H9 (cell line): ENCODE results near the gene FADS2. TPM values are rescaled to one million over a fixed set of nuclear protein-coding genes. Genes with fewer than 3 reads are reported as not detected.

Experiments
- DNase-seq: peaks from one replicate; pipeline ENCODE4 v3.0.0-alpha.2; 2017
- H2AFZ ChIP-seq: one replicate; pipeline ENCODE4 v1.6.1; 2013; ENCODE audit warnings: mild to moderate bottlenecking, low read length, control low read depth, moderate library complexity
- H2AK5ac ChIP-seq: 2 replicates; pipeline ENCODE4 v1.6.1; 2013; ENCODE audit warnings: low read length, control low read depth, mixed read lengths; ENCODE audit not compliant: insufficient read length
- H2BK120ac ChIP-seq: one replicate; pipeline ENCODE4 v1.6.1; 2013; ENCODE audit warnings: low read depth, mild to moderate bottlenecking, low read length, control low read depth, inconsistent platforms; ENCODE audit not compliant: poor library complexity, severe bottlenecking
- H2BK12ac ChIP-seq: 2 replicates; pipeline ENCODE4 v1.6.1; 2013; ENCODE audit warnings: low read length, control low read depth, mixed read lengths, low read depth; ENCODE audit not compliant: insufficient read length
- H2BK15ac ChIP-seq: 2 replicates; pipeline ENCODE4 v1.6.1; 2013; ENCODE audit warnings: low read depth, low read length, control low read depth
- H2BK20ac ChIP-seq: one replicate; pipeline ENCODE4 v1.6.1; 2013; ENCODE audit warnings: low read depth, mild to moderate bottlenecking, low read length, control low read depth, inconsistent platforms; ENCODE audit not compliant: poor library complexity, severe bottlenecking
- H2BK5ac ChIP-seq: 2 replicates; pipeline ENCODE4 v1.6.1; 2013; ENCODE audit warnings: low read length, control low read depth, mixed read lengths; ENCODE audit not compliant: insufficient read length
- H3K14ac ChIP-seq: 2 replicates; pipeline ENCODE4 v1.6.1; 2013; ENCODE audit warnings: low read length, control low read depth; ENCODE audit not compliant: insufficient read depth
- H3K18ac ChIP-seq: 2 replicates; pipeline ENCODE4 v1.6.1; 2013; ENCODE audit warnings: low read depth, mild to moderate bottlenecking, mixed read lengths, low read length, control low read depth; ENCODE audit not compliant: insufficient read length
- H3K23ac ChIP-seq: 2 replicates; pipeline ENCODE4 v1.6.1; 2013; ENCODE audit warnings: low read length, control low read depth, mixed read lengths, low read depth; ENCODE audit not compliant: insufficient read length
- H3K23me2 ChIP-seq: 2 replicates; pipeline ENCODE4 v1.6.1; 2013; ENCODE audit warnings: low read depth, mild to moderate bottlenecking, mixed read lengths, low read length, control low read depth; ENCODE audit not compliant: insufficient read length, poor library complexity, severe bottlenecking
- H3K27ac ChIP-seq: 2 replicates; pipeline ENCODE4 v1.5.1; 2013; ENCODE audit warnings: low read length, control low read depth, mixed read lengths, low read depth; ENCODE audit not compliant: insufficient read length
- H3K27me3 ChIP-seq: 2 replicates; pipeline ENCODE4 v1.6.1; 2013; ENCODE audit warnings: low read length, control low read depth, inconsistent platforms; ENCODE audit not compliant: insufficient read depth
- H3K4ac ChIP-seq: 2 replicates; pipeline ENCODE4 v1.6.1; 2013; ENCODE audit warnings: low read depth, mild to moderate bottlenecking, control low read depth, inconsistent platforms, low read length, moderate library complexity
- H3K4me1 ChIP-seq: 2 replicates; pipeline ENCODE4 v1.6.1; 2013; ENCODE audit warnings: low read length, control low read depth, inconsistent platforms; ENCODE audit not compliant: insufficient read depth
- H3K4me2 ChIP-seq: 2 replicates; pipeline ENCODE4 v1.6.1; 2013; ENCODE audit warnings: low read length, control low read depth, mixed read lengths; ENCODE audit not compliant: insufficient read length, insufficient read depth
- H3K56ac ChIP-seq: 2 replicates; pipeline ENCODE4 v1.6.1; 2013; ENCODE audit warnings: low read depth, mild to moderate bottlenecking, mixed read lengths, low read length, control low read depth; ENCODE audit not compliant: insufficient read length
- H3K79me1 ChIP-seq: 2 replicates; pipeline ENCODE4 v1.6.1; 2013; ENCODE audit warnings: low read depth, mild to moderate bottlenecking, moderate library complexity, low read length, control low read depth, inconsistent platforms; ENCODE audit not compliant: insufficient read depth, poor library complexity, severe bottlenecking
- H3K79me2 ChIP-seq: 2 replicates; pipeline ENCODE4 v1.6.1; 2013; ENCODE audit warnings: low read length, control low read depth, inconsistent platforms; ENCODE audit not compliant: insufficient read depth
- H3K9ac ChIP-seq: 2 replicates; pipeline ENCODE4 v1.6.1; 2013; ENCODE audit warnings: low read length, control low read depth, mixed read lengths; ENCODE audit not compliant: insufficient read length; ENCODE audit errors: extremely low read depth
- H3K9me3 ChIP-seq: one replicate; pipeline ENCODE4 v1.6.1; 2013; ENCODE audit warnings: low read depth, low read length, inconsistent platforms; ENCODE audit not compliant: control insufficient read depth
- H3T11ph ChIP-seq: one replicate; pipeline ENCODE4 v1.6.1; 2013; ENCODE audit warnings: mild to moderate bottlenecking, low read length, control low read depth, inconsistent platforms
- H4K20me1 ChIP-seq: one replicate; pipeline ENCODE4 v1.6.1; 2013; ENCODE audit not compliant: control insufficient read depth, insufficient read length, insufficient read depth
- H4K5ac ChIP-seq: 2 replicates; pipeline ENCODE4 v1.6.1; 2013; ENCODE audit warnings: low read depth, mild to moderate bottlenecking, mixed read lengths, low read length, control low read depth; ENCODE audit not compliant: insufficient read length
- H4K8ac ChIP-seq: replicated peaks from 2 replicates; pipeline ENCODE4 v1.6.1; 2013; ENCODE audit warnings: low read length, control low read depth, mixed read lengths, low read depth; ENCODE audit not compliant: insufficient read length
- H4K91ac ChIP-seq: 2 replicates; pipeline ENCODE4 v1.6.1; 2013; ENCODE audit warnings: low read depth, mild to moderate bottlenecking, moderate library complexity, mixed read lengths, low read length, control low read depth; ENCODE audit not compliant: insufficient read length
- H3K27ac Mint-ChIP-seq, 3 experiments: 2 replicates in 2 of 3; 3 replicates in 1 of 3; pipeline ENCODE4 v1.8.0; 2020 to 2021; ENCODE audit warnings: mixed read lengths in 3 of 3, mild to moderate bottlenecking in 1 of 3, moderate library complexity in 1 of 3
- H3K27me3 Mint-ChIP-seq: 2 replicates; pipeline ENCODE4 v1.8.0; 2021; ENCODE audit warnings: low read depth, mild to moderate bottlenecking, moderate library complexity, mixed read lengths
- H3K36me3 Mint-ChIP-seq, 3 experiments: 2 replicates in 2 of 3; 3 replicates in 1 of 3; pipeline ENCODE4 v1.8.0; 2020 to 2021; ENCODE audit warnings: low read depth in 3 of 3, mixed read lengths in 3 of 3; ENCODE audit not compliant: insufficient read depth in 1 of 3
- H3K4me1 Mint-ChIP-seq, 2 experiments: 2 replicates each; pipeline ENCODE4 v1.8.0; 2020; ENCODE audit warnings: mixed read lengths in 2 of 2
- H3K4me3 Mint-ChIP-seq, 2 experiments: 2 replicates in 1 of 2; 3 replicates in 1 of 2; pipeline ENCODE4 v1.8.0; 2020 to 2021; ENCODE audit warnings: mild to moderate bottlenecking in 2 of 2, mixed read lengths in 2 of 2, moderate library complexity in 1 of 2
- H3K9me3 Mint-ChIP-seq, 2 experiments: 2 replicates in 1 of 2; 3 replicates in 1 of 2; pipeline ENCODE4 v1.8.0; 2020; ENCODE audit warnings: mild to moderate bottlenecking in 2 of 2, mixed read lengths in 2 of 2, moderate library complexity in 1 of 2
- WGBS: extraction: QIAGEN DNeasy Blood & Tissue Kit; methylation state at CpG from one replicate; pipeline ENCODE4 v1.1.7; 2013; ENCODE audit warnings: missing lambda C conversion rate, low lambda C conversion rate, mixed read lengths; ENCODE audit not compliant: insufficient read length; ENCODE audit errors: extremely low coverage; 5-methylcytosine and 5-hydroxymethylcytosine counted together
- total RNA-seq: library from RNA; stranded (reverse); gene quantifications from 2 replicates; pipeline ENCODE4 v1.2.1, GENCODE V29; 2021
- TF ChIP-seq, protein P1 (sequence below): fragments of 200-600 bp; sonication (generic); conservative IDR thresholded peaks from 3 replicates; pipeline ENCODE4 v1.8.0; 2021; ENCODE audit warnings: antibody characterized with exemption, mild to moderate bottlenecking

Gene FADS2
- total RNA-seq, 1 experiment from 2014 or later, result 322 TPM

DNA sequence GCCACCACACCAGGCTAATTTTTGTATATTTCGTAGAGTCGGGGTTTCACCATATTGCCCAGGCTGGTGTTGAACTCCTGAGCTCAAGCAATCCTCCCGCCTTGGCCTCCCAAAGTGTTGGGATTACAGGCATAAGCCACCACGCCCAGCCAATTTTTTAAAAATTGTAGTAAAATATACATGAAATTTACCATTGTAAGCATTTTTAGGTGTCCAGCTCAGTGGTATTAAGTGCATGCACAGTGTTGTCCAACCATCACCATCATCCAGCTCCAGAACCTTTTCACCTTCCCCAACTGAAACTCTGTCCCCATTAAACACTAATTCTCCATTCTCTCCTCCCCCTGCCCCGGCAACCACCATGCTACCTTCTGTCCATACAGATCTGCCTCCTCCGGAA, 54.8 kb downstream of the FADS2 start:
- WGBS, result no CpG with 5 or more reads among the region's 6 CpGs
- Histone ChIP-seq H2BK20ac (no peak overlapping the region), H3K79me1 (no peaks in the 10 kb centered on the region), H2BK15ac (no peak overlapping the region), H3K4me2 (no peak overlapping the region), H3K23me2 (peaks cover 2% of the 10 kb centered on the region), H3K23ac (no peak overlapping the region), H4K8ac (no peak overlapping the region), H4K5ac (no peak overlapping the region), H3K56ac (no peak overlapping the region), H2AFZ (no peak overlapping the region), H2BK5ac (no peak overlapping the region), H3K27ac (no peak overlapping the region), H4K91ac (no peak overlapping the region), H3K27me3 (no peaks in the 10 kb centered on the region), H4K20me1 (no peaks in the 10 kb centered on the region), H2BK12ac (no peak overlapping the region), H2AK5ac (no peak overlapping the region), H3K18ac (no peak overlapping the region), H2BK120ac (no peak overlapping the region), H3T11ph (no peak overlapping the region), H3K4me1 (peaks cover 3% of the 10 kb centered on the region; the same call in 1 of the 2 replicates), H3K14ac (no peak overlapping the region), H3K9ac (no peak overlapping the region), H3K9me3 (no peaks in the 10 kb centered on the region), H3K4ac (no peak overlapping the region), H3K79me2 (0 out of 2 replicates have a peak, but pooled peaks cover 2% of the 10 kb centered on the region)
- Mint-ChIP-seq H3K27me3 (no peaks in the 10 kb centered on the region; the same call in 1 of the 2 replicates), H3K4me1 (peaks cover 23 to 35% of the 10 kb centered on the region in 2 experiments), H3K4me3 (no peak overlapping the region; a peak in 1 of 5 replicates), H3K9me3 (peaks cover 0 to 5% of the 10 kb centered on the region in 2 experiments; a peak in 2 of 5 replicates), H3K36me3 (peaks cover 0 to 9% (median 2%) of the 10 kb centered on the region in 3 experiments; a peak in 4 of 7 replicates), H3K27ac (peak overlapping the region in 1 of 3 experiments; percentile 31; a peak in 1 of 7 replicates)
- TF ChIP-seq, protein P1, sequence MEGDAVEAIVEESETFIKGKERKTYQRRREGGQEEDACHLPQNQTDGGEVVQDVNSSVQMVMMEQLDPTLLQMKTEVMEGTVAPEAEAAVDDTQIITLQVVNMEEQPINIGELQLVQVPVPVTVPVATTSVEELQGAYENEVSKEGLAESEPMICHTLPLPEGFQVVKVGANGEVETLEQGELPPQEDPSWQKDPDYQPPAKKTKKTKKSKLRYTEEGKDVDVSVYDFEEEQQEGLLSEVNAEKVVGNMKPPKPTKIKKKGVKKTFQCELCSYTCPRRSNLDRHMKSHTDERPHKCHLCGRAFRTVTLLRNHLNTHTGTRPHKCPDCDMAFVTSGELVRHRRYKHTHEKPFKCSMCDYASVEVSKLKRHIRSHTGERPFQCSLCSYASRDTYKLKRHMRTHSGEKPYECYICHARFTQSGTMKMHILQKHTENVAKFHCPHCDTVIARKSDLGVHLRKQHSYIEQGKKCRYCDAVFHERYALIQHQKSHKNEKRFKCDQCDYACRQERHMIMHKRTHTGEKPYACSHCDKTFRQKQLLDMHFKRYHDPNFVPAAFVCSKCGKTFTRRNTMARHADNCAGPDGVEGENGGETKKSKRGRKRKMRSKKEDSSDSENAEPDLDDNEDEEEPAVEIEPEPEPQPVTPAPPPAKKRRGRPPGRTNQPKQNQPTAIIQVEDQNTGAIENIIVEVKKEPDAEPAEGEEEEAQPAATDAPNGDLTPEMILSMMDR, result no peak
- DNase-seq, result no peak
